GM21381 (cell line): Measurements from ENCODE around the gene JPH3.
"Not testable (repeated sequence)": the region's sequence is repeated elsewhere in the genome, so short reads cannot be mapped to it uniquely, and the experiment has no call there.

Experiments
- ATAC-seq: cut with Tn5 transposase; IDR thresholded peaks from one replicate; pipeline ENCODE4 v1.9.1; 2021; ENCODE audit warnings: mild to moderate bottlenecking, moderate library complexity; ENCODE audit not compliant: unreplicated experiment

JPH3 gene

GRCh38 chr16:87572959-87573358, 29.3 kb upstream of the JPH3 start:
- ATAC-seq, result no peak

GRCh38 chr16:87575027-87575804, 27.1 kb upstream of the JPH3 start:
- ATAC-seq, result no peak

- ATAC-seq, result no peak
Measured at GRCh38 chr16:87576171-87576570, 26.1 kb upstream of the JPH3 start.

GRCh38 chr16:87578142-87578930, 24.0 kb upstream of the JPH3 start:
- ATAC-seq, result not testable (repeated sequence)

- no peak for ATAC-seq
Measured at GRCh38 chr16:87579691-87580090, 22.6 kb upstream of the JPH3 start.

- ATAC-seq, result no peak
Measured at GRCh38 chr16:87580855-87581261, 21.4 kb upstream of the JPH3 start.

GRCh38 chr16:87581857-87582215, 20.5 kb upstream of the JPH3 start:
- ATAC-seq, result no peak

- no peak for ATAC-seq
Measured at GRCh38 chr16:87582216-87582965, 19.9 kb upstream of the JPH3 start.

- ATAC-seq, result no peak
Measured at GRCh38 chr16:87582966-87583325, 19.4 kb upstream of the JPH3 start.

- ATAC-seq, result no peak
Measured at GRCh38 chr16:87583453-87584131, 18.7 kb upstream of the JPH3 start.

GRCh38 chr16:87584271-87584670, 18.0 kb upstream of the JPH3 start:
- no peak for ATAC-seq

GRCh38 chr16:87584975-87585374, 17.3 kb upstream of the JPH3 start:
- no peak for ATAC-seq

GRCh38 chr16:87585442-87586200, 16.7 kb upstream of the JPH3 start:
- ATAC-seq, result no peak

- ATAC-seq, result no peak
Measured at GRCh38 chr16:87586201-87586782, 16.0 kb upstream of the JPH3 start.

- ATAC-seq, result no peak
Measured at GRCh38 chr16:87587636-87588035, 14.7 kb upstream of the JPH3 start.

- ATAC-seq, result no peak
Measured at GRCh38 chr16:87592018-87592712, 10.1 kb upstream of the JPH3 start.

- no peak for ATAC-seq
Measured at GRCh38 chr16:87593710-87594258, 8.5 kb upstream of the JPH3 start.

- ATAC-seq, result no peak
Measured at GRCh38 chr16:87595712-87596111, 6.6 kb upstream of the JPH3 start.

- ATAC-seq, result no peak
Measured at GRCh38 chr16:87597324-87597830, 4.9 kb upstream of the JPH3 start.
